Adrenal gland (tissue), 12 donors: ENCODE results near the gene GALNT12. TPM values are rescaled to one million over a fixed set of nuclear protein-coding genes. Genes with fewer than 3 reads are reported as not detected.

Source experiments
- DNase-seq, 7 donors: peaks; one replicate each; pipeline ENCODE4 v3.0.0-alpha.2; 2019 to 2020
- H3K27ac ChIP-seq, 5 donors: fragments of 200-600 bp; sonication (generic) in 4 of 5; 1 replicate in 3 of 5; 2 replicates in 2 of 5; pipeline versions ENCODE4 v1.5.1 to v1.8.0; 2016 to 2020; ENCODE audit warnings: mild to moderate bottlenecking in 1 of 5
- H3K27me3 ChIP-seq: fragments of 200-600 bp; 2 replicates; pipeline ENCODE4 v1.8.0; 2021
- H3K36me3 ChIP-seq, 2 donors: fragments of 200-600 bp; replicated peaks in 1 of 2; 1 replicate in 1 of 2; 2 replicates in 1 of 2; pipeline versions ENCODE4 v1.5.1 to v1.8.0; 2018 to 2022
- H3K4me1 ChIP-seq, 2 donors: fragments of 200-600 bp; replicated peaks in 1 of 2; 1 replicate in 1 of 2; 2 replicates in 1 of 2; pipeline versions ENCODE4 v1.5.1 to v1.8.0; 2018 to 2021
- H3K4me3 ChIP-seq, 4 donors: fragments of 200-600 bp; sonication (generic) in 3 of 4; one replicate each; pipeline ENCODE4 v1.5.1; 2016 to 2018
- H3K9me3 ChIP-seq, 3 donors: fragments of 200-600 bp; sonication (generic) in 1 of 3; replicated peaks in 1 of 3; 1 replicate in 2 of 3; 2 replicates in 1 of 3; pipeline versions ENCODE4 v1.5.1 to v1.8.0; 2016 to 2021
- CTCF ChIP-seq, 6 experiments: fragments of 450-650 bp in 4 of 6; fragments of 200-600 bp in 2 of 6; sonication (generic) in 1 of 6; IDR thresholded peaks; 1 replicate in 5 of 6; 2 replicates in 1 of 6; pipeline versions ENCODE4 v1.5.1 to v1.8.0; 2016 to 2021; ENCODE audit warnings: antibody characterized with exemption in 6 of 6, mild to moderate bottlenecking in 2 of 6, moderate library complexity in 1 of 6
- POLR2A ChIP-seq, 2 donors: fragments of 450-650 bp; IDR thresholded peaks; one replicate each; pipeline ENCODE4 v1.6.1; 2017; ENCODE audit warnings: antibody characterized with exemption in 2 of 2, mild to moderate bottlenecking in 2 of 2, moderate library complexity in 1 of 2
- WGBS, 4 donors: extraction: QIAGEN DNeasy Blood & Tissue Kit in 2 of 4; methylation state at CpG; one replicate each; pipeline versions ENCODE4 v1.1.5 to v1.1.7; 2013 to 2017; 5-methylcytosine and 5-hydroxymethylcytosine counted together
- intact Hi-C, 2 donors: fragments of 100-400 bp; cut with DNase I; formaldehyde crosslinking; loops; one replicate each; pipeline versions ENCODE4 v1.14.1 to v1.15.0; 2022 to 2023
- polyA plus RNA-seq, 3 donors: library from polyadenylated mRNA; stranded (reverse); fragments of 200-250 nt in 2 of 3; fragments of 350-450 nt in 1 of 3; fragmentation: Illumina TruSeq in 1 of 3; extraction: RNeasy Lipid Tissue Mini Kit (QIAGEN cat#74804) in 1 of 3; gene quantifications; one replicate each; pipeline ENCODE4 v1.2.3, GENCODE V29; 2013 to 2014
- total RNA-seq, 9 donors: library from RNA; depleted of rRNA in 4 of 9; stranded (reverse); fragments of >200 nt in 4 of 9; fragments of 120-200 nt in 1 of 9; fragmentation: NEBNext Ultra II Directional in 1 of 9; extraction: Animal tissue kit (Norgen Biotek cat#: 25700) in 1 of 9; gene quantifications; one replicate each; pipeline versions ENCODE4 v1.1.0 to v1.2.4, GENCODE V29; 2013 to 2023
- donor health status: healthy with polysubstance abuse.
- donor health status: Bipolar disorder and iron deficiency.
- donor health status: DM: yes; HTN: yes; CAD: no.
- donor health status: DM: no; HTN: no; CAD: no.
- donor health status: DM: no; HTN: no; CAD: no.
- donor health status: DM: yes; HTN: yes; CAD: no.

Gene GALNT12
- total and polyA plus RNA-seq, 12 donors: 1.1 to 20.6 (median 4.2) TPM

- 87 to 96% (median 92%) methylated on average over 5 to 16 of the region's 16 CpGs for WGBS, 4 donors
- Histone ChIP-seq H3K4me1 (no peaks in the 10 kb centered on the region), H3K27me3 (no peaks in the 10 kb centered on the region), H3K9me3 (no peaks in the 10 kb centered on the region), H3K27ac (no peak overlapping the region), H3K36me3 (no peaks in the 10 kb centered on the region), H3K4me3 (no peak overlapping the region)
- TF ChIP-seq POLR2A (IDR thresholded peaks at IDR 0.05): no peak
- TF ChIP-seq CTCF (IDR thresholded peaks at IDR 0.05): no peak
- intact Hi-C loops: no loop called here
- peak in 1 of 7 donors; percentile 45 for DNase-seq
These were observed 23.8 kb upstream of the GALNT12 start for GRCh38 chr9:98783518-98784226.

- intact Hi-C loops: no loop called here
- no peaks in the 10 kb centered on the region for H3K36me3 ChIP-seq
- WGBS, 4 donors: 81 to 89% (median 83%) methylated on average over 10 to 11 of the region's 11 CpGs
- H3K4me3 ChIP-seq: no peak overlapping the region
- H3K4me1 ChIP-seq: no peaks in the 10 kb centered on the region
- DNase-seq: peak in 2 of 7 donors; percentile 12 to 33
- TF ChIP-seq POLR2A (IDR thresholded peaks at IDR 0.05) (no peak), CTCF (IDR thresholded peaks at IDR 0.05) (no peak)
- H3K27ac ChIP-seq: no peak overlapping the region
- no peaks in the 10 kb centered on the region for H3K9me3 ChIP-seq
- no peaks in the 10 kb centered on the region for H3K27me3 ChIP-seq
These were observed 22.4 kb upstream of the GALNT12 start for GRCh38 chr9:98784831-98785806.

- TF ChIP-seq POLR2A (IDR thresholded peaks at IDR 0.05) (no peak), CTCF (IDR thresholded peaks at IDR 0.05) (no peak)
- intact Hi-C loops: no loop called here
- no peaks in the 10 kb centered on the region for H3K9me3 ChIP-seq
- H3K4me3 ChIP-seq: no peak overlapping the region
- peak in 2 of 7 donors; percentile 16 to 39 for DNase-seq
- no peaks in the 10 kb centered on the region for H3K27me3 ChIP-seq
- H3K27ac ChIP-seq: no peak overlapping the region
- 89 to 95% (median 93%) methylated on average over 4 of the region's 4 CpGs for WGBS, 4 donors
- peaks cover 4 to 6% of the 10 kb centered on the region in 2 donors for H3K4me1 ChIP-seq
- no peaks in the 10 kb centered on the region for H3K36me3 ChIP-seq
These were observed 20.5 kb upstream of the GALNT12 start for GRCh38 chr9:98786750-98787510.
